Head of caudate nucleus (tissue), 42 donors: Measurements from ENCODE around the gene ST8SIA2.
A peak's percentile ranks its signal among the peaks of the same experiment; 100 is the strongest.
"Not testable (repeated sequence)": the region's sequence is repeated elsewhere in the genome, so short reads cannot be mapped to it uniquely, and the experiment has no call there.

Source experiments
- DNase-seq, 42 donors: peaks; one replicate each; pipeline versions ENCODE4 v3.0.0 to v3.0.0-alpha.2; 2020 to 2021; ENCODE audit warnings: mixed read lengths in 7 of 42
- intact Hi-C: fragments of 100-400 bp; cut with DNase I; formaldehyde crosslinking; loops from one replicate; pipeline ENCODE4 v1.15.0; 2022

Gene ST8SIA2

DNA sequence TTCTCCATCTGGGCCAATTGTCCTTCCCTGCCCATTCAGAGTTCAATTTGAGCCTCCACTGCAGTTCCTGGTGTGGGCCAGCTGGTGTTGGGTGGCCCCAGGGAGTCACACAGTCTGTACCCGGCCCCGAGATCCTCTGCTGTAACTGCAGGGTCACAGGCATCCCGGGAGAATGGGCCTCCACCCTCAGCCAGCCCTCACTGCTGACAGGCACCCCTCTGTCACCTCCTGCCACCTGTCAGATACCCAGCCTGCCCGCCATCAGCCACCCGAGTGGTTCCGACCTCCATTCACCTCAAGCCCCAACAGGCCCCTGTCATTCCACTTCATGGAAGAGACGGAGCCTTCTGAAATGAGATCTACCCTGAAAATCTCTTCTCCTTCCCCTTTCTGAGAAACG is 73.2 kb downstream of the ST8SIA2 start:
- no peak for DNase-seq
- intact Hi-C loops: no loop called here

DNA sequence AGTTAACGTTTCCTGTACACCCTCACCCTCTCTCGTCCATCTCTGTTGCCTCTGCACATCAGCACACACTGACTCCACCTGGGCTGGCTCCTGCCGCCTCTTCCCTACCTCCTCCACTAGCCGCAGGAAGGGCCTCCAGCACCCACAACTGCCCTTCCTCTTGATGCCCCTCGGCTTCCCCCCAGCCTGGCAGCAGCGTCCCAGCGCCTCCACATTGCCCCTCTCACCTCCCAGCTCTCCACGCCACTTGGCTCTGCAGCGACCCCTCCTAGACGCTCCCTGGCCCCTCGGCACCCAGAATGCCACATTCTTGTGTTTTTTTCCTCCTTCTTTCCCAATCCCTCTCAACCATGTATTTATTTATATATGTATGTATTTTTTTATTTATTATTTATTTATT is 73.6 kb downstream of the ST8SIA2 start:
- intact Hi-C loops: no loop called here
- DNase-seq: no peak

DNA sequence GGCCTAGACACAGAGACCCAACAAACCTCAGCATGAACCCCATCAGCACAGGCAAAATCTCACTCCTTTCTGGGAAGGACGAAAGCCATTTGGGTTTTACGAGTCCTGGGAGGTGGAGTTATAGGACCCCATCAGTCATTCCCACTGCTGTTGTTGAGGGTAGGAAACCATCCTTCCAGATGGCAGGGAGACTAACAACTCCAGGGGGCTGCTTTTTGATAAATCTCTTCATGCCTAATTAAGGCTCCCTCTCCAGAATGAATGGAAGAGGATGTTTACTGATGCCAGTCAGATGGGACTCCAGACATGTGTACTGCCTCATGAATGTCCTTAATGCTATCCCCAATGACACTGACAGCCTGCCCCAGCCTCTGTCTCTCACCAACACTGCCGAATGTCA is 75.3 kb downstream of the ST8SIA2 start:
- DNase-seq: no peak
- intact Hi-C loops: no loop called here

DNA sequence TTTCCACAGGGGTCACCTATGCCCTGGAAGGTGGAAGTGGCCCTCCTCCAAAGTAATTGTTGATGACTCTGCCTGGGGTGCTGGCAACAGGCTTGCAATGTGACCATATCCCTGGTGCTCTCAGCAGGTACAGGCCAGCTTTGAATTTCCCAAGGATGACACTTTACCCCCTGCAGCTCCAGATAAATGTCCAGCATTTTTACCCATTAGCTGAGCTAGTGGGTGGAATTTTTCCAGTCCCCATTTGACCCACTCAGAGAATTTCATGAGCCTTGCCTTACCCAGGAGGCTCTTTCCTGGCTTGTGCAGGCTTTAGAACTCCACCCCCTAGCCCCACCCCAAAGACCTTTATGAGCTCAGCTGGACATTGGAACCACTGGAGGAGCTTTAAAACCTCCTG is 77.6 kb downstream of the ST8SIA2 start:
- intact Hi-C loops: no loop called here

DNA sequence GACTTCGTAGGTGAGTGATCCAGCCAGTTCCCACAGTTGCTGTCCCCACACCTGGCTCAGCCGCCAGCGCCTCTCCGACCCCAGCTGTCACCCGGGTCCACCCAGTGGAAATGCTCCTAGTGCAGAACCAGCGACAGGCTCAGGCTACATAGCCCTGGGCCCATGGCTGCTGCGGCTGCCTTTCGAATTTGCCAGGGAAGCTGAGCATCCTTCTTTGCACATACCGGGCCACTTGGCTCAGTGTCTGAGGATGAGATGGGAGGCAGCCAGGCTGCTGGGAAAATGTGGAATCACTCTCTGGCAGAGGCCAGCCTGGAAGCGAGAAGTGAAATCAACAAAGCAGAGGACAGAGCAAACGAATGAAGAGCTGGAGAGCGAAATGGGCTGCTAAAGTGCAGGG is 80.1 kb downstream of the ST8SIA2 start:
- DNase-seq: no peak
- intact Hi-C loops: no loop called here

More for the DNA sequence above, 77.6 kb downstream of the ST8SIA2 start:
- DNase-seq: no peak

DNA sequence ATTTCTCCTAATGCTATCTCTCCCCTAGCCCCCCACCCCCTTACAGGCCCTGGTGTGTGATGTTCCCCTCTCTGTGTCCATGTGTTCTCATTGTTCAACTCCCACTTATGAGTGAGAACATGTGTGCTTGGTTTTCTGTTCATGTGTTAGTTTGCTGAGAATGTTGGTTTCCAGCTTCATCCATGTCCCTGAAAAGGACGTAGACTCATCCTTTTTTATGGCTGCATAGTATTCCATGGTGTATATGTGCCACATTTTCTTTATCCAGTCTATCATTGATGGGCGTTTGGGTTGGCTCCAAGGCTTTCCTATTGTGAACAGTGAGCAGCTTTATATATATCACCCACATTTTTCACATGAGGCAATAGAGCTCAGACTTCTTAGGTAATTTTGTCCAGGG is 86.0 kb downstream of the ST8SIA2 start:
- DNase-seq, intact Hi-C loops: not testable (repeated sequence)

DNA sequence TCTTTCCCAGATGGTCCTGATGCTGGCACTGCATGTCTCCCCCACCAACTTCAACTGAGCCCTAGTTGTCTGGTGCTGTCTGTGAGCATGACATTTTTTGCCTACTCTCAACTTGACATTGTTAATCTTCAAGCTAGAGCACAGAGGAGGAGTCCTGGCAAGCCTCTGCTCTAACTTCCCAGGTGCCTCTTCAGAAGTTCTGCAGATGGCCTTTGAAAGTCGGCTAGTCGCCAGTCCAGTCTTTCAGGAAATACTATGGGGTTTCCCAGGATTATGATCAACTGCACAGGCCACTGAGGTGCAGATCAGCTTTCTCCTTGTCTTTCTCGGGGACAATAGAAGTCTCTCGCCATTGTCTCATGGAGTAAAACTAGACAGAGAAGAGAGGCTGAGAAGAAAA is 86.7 kb downstream of the ST8SIA2 start:
- no peak for DNase-seq
- intact Hi-C loops: no loop called here

DNA sequence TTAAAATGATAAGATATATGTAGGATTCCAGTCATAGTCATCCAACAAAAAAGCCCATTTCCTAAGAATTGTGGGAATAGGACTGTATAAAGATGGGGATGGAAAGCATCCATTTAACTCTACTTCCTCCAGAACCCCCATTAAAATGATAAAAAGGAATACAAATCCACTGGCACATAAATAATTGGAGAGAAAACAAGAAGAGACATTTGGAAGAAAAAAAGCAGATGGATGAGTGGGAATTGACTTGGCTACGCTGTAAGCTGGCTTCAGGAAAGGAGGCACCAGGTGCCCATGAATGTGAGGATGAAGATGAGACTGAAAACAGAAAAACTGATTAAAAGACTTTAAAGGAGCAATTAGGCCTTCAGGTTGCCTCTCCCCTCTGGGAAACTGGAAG is 91.8 kb downstream of the ST8SIA2 start:
- DNase-seq: no peak
- intact Hi-C loops: no loop called here

DNA sequence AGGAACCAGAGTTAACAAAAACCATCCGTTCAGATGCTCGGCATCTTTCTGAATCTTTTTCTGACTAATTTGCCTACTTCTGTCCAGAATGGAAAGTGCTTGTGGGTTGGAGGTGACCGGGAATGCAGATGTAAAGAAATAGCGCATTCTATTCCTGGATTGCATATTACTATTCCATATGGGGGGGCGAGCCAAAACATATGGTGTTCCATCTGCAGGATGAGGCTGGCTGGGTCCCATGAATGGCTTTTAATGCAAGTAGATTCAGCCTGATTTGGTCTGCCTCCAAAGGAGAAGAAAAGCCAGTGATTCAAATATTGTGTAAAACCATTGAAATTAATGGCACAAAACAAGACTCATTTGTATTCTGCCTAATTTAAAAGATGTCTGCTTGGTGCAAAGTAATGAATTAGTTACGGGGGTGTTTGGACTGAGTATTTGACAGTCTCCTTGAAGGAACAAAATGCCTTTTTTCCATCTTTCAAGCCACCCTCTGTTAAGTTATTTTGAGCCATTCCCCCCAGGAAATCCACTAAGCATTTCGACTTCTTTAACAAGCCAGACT is 99.0 kb downstream of the ST8SIA2 start:
- intact Hi-C loops: no loop called here
- peak in 5 of 42 donors; percentile 26 to 62 (median 33) for DNase-seq

DNA sequence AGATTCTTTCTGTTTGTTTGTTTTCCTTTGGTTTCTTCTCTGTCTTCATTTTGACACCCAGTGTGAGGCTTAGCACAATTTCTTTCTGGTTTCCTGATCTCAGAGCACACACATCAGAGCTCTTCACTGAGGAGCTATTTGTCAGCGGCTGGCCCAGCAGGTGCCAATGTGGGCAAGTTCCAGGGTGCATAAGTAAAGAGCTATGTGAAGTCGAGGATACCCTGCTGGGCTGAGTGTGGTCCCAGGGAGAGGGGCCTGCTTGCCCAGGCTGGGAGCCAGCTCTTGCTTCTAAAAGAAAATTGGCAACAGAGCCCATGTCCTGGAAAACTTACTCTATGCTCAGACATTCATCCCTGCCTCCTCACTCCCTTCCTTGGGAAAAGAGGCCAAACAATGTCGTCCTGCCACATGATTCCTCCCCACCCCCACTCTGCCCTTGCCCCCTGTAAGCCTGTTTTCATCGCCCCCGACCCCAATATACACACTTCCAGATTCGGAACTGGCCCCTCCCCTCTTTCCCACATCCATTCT is 101.2 kb downstream of the ST8SIA2 start:
- intact Hi-C loops: no loop called here

DNA sequence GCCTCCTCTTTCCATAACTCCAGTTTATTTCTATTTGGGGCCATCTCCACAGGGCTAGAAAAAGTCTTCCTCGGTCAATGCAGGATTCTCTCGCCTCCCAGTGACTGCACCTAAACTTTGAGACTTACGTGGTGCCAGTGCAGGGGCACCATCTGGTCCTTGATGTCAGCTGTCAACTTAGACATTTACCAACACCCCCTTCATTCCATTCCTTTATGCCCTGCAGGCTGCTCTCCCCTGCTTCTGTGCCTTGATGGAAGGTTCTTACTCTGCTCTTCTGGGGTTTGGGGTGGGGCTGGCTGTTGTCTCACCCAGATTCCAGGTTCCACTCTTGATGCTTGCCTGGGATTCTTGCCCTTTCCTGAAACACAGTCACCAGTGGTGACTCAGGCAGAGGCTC is 101.8 kb downstream of the ST8SIA2 start:
- intact Hi-C loops: no loop called here
- no peak for DNase-seq

More for the DNA sequence above, 101.2 kb downstream of the ST8SIA2 start:
- DNase-seq: peak in 2 of 42 donors; percentile 15 to 18

DNA sequence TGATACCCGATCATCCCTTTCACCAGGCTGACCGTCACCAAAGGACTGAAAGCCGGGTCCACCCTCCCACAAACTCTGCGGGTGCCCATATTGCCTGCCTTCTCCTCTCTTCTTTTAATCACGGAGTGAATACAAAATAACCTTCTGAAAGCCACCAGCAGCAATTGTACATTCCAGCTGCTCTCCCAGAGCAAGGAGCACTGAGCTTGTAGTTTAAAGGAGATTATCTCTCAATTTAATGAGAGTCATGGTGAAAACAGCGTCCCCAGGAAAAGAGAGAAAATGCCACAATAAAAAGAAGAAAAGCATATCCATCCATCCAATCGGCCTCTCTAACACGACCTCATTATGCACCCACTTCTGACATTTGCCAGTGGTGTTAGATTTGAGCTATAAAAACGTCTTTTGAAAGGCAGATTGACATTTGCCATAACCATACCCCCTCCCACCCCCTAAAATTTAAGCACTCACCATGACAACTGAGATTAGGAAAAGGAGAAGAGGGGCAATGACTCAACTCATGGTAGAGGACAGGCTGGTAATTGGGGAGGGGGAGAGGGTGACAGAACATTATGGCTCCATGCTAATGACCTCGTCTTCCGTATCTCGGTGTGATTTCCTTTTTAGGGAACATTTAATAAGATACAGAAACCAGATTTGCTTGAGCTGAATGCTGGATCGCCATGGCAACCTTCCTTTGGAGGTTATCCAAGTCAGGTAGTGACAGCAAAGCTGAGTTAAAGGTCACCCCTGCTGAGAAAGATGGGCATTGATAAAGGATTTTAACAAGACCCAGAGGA is 106.2 kb downstream of the ST8SIA2 start:
- DNase-seq: peak in 23 of 42 donors; percentile 8 to 68 (median 35)
- intact Hi-C loops: no loop called here

DNA sequence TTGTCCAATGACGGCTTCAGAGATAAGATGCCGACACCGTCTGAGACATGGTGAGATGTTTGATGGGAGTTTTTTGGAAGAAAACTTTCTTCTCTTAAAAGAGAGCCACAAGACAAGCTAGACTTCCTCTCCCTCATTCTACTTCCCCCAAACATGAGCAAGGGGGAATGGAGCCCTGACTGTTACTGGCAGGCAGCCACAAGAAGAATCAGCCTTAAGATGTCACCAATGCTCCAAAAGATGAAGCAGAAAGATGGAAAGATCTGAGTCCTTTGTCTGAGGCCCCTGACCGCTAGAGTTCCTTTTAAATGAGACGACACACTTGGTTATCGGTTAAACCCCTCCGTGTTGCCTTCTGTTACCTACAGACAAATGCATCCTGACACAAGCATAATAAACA is 108.7 kb downstream of the ST8SIA2 start:
- DNase-seq: no peak
- intact Hi-C loops: no loop called here

DNA sequence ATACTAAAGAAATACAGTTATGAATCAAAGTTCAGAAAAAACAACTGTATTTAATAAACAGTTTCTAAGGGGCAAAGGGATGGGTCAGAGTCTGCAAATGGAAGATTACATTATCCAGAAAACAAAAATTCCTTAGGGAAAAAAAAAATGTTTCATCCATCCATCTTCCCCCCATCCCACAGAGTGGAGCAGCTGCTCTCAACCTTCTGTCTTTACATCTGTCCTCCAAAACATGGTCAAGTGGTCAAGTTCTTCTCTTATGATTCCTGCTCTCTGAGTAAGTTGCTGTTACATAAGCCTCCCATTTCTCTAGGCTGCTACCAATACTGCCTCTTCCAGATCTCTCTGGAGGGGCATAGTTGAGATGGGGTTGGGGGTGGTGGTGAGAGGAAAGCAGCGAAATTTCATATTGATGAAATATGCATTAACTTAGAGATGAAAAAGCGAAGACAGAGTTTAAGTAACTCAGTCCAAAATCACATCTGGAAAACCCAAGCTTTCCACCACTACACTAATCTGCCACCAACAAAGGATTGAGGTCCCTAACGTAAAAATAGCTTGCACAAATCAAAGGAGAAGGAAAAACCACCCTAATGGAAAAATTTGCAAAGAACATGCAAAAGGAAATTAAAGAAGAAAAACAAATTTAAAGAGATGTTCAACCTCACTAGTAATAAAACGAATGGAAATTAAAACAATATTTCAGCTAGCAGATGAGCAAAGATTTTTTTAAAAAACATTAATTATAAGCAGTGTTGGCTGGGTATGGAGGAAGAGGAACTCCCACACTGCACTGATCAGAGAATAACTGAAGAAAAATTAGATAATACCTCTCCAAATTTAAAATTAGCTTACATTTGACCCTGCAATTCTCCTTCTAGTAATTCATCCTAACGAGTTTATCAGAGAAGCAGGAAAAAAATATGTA is 109.5 kb downstream of the ST8SIA2 start:
- intact Hi-C loops: no loop called here
- DNase-seq: no peak

DNA sequence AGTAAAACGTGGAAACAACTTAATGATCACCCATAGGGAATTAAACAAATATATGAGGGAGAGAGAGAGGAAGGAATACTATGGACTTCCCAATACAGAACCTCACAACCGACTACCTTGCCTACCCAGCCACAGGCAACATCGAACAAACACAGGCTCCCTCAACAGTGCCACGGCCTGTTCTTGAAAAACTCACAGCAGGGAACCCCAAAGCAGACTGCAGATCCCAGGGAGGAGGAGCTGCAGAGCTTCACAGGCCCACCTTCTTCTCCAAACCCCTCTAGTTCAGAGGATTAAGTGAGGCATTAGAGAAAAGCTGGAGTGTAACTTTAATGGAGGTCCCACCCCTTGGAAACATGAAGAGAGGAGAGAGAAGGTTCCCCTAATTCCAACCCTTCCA is 110.2 kb downstream of the ST8SIA2 start:
- intact Hi-C loops: no loop called here
- DNase-seq: no peak

DNA sequence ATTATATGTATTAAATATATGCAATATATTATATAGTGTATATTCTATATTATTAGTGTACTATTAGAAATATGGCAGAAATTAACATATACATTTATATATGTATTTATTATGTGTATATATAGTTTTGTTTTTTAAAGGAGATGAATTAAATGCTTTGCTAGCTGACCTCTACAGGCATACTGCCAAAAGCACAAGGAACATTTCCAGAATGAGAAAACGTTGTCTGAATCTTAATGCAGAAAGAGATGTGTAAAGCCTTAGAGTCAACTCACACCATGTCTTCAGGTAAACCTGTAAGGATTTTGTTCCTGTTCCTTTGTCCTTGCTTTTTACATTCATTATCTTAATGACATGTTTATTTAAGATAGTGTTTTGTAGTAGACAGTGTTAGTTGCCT is 111.9 kb downstream of the ST8SIA2 start:
- intact Hi-C loops: no loop called here
- no peak for DNase-seq

DNA sequence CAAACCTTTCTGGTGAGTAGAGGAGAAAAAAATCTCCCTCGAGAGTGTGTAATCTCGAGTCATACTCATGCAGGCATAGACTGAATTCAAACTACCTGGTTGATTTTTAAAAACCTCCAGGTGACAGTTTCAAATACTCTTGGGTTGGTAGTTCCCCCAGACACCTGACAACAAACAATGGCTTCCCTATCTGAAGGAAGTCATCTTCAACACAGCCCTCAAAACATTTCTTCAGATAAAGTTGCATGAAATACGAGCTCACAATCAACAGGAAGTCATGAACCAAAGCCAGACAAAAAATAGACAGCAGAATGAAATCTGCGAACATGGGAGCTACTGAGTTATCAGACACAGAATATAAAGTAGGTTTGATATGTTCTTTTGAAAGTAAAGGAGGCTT is 112.8 kb downstream of the ST8SIA2 start:
- intact Hi-C loops: no loop called here

DNA sequence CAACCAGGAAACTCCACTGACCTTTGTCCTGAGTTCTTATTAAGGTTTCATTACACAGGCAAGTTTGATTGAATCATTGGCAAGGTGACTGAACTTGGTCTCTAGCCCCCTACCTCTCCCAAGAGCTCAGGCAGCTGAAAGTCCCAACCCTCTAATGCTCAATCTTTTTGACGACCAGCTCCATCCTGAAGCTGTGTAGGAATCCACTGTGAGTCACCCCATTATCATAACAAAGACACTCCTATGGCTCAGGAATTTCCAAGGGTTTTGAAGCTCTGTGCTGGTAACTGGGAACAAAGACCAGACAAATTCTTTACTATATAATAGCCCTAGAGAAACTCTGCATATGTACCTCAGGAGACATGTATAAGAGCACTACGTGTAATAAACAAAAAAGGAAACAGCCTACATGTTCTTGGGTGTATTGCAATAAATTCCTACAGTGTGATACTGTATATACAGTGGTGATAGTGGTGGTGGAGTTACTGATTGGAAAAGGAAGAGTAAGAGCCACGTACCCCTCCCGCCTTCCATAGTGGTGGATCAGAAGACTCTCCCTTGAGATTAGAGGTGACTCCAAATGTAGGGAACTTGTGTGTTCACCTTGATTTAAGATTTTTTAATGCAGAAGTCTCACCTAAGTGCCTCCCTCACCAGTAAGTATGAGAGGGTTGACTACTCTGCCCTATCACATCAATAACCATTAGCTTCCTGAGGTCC is 116.6 kb downstream of the ST8SIA2 start:
- no peak for DNase-seq

More for the DNA sequence above, 112.8 kb downstream of the ST8SIA2 start:
- DNase-seq: no peak

More for the DNA sequence above, 116.6 kb downstream of the ST8SIA2 start:
- intact Hi-C loops: no loop called here
